Measurements from ENCODE around the gene GPR85. TPM values are rescaled to one million over a fixed set of nuclear protein-coding genes. Genes with fewer than 3 reads are reported as not detected.
A peak's percentile ranks its signal among the peaks of the same experiment; 100 is the strongest.

GPR85 gene
- total RNA-seq, 2 donors from 2014 or later = 0.26 to 0.33 TPM

- no peak overlapping the region for H3K27ac ChIP-seq
- intact Hi-C loops (cut with DNase I) = no loop called here
- WGBS, 2 donors = 87 to 92% methylated on average over 2 of the region's 2 CpGs
Measured at GRCh38 chr7:113113912-113114311, 27.3 kb upstream of the GPR85 start.

GRCh38 chr7:113109718-113110117 lies 23.1 kb upstream of the GPR85 start:
- no peak for DNase-seq
- Histone ChIP-seq H3K4me1 (no peaks in the 10 kb centered on the region), H3K4me3 (no peak overlapping the region), H3K27me3 (no peaks in the 10 kb centered on the region), H3K27ac (no peak overlapping the region), H3K9me3 (no peaks in the 10 kb centered on the region), H3K36me3 (replicated peaks in 1 of 2; ENCODE audit: insufficient read depth in 1 of 2, low read depth in 2 of 2) (no peaks in the 10 kb centered on the region)
- intact Hi-C loops (cut with DNase I) = no loop called here
- 27 to 59% methylated on average over 1 of the region's 1 CpG for WGBS, 2 donors
- TF ChIP-seq POLR2A (IDR thresholded peaks at IDR 0.05) = no peak
- ATAC-seq = no peak

More at GRCh38 chr7:113113912-113114311, 27.3 kb upstream of the GPR85 start:
- Histone ChIP-seq H3K36me3 (replicated peaks in 1 of 2; ENCODE audit: insufficient read depth in 1 of 2, low read depth in 2 of 2) (no peaks in the 10 kb centered on the region), H3K4me3 (no peak overlapping the region), H3K4me1 (no peaks in the 10 kb centered on the region), H3K9me3 (no peaks in the 10 kb centered on the region), H3K27me3 (no peaks in the 10 kb centered on the region)
- TF ChIP-seq POLR2A (IDR thresholded peaks at IDR 0.05) (no peak), CTCF (IDR thresholded peaks at IDR 0.05) (peak in 1 of 7 experiments; percentile 7)
- no peak for DNase-seq
- ATAC-seq = no peak

GRCh38 chr7:113100121-113100603 lies 13.5 kb upstream of the GPR85 start:
- Histone ChIP-seq H3K36me3 (replicated peaks in 1 of 2; ENCODE audit: insufficient read depth in 1 of 2, low read depth in 2 of 2) (no peaks in the 10 kb centered on the region), H3K27ac (peak overlapping the region in 3 of 4 donors; percentile 20 to 49 (median 29)), H3K27me3 (no peaks in the 10 kb centered on the region), H3K4me3 (no peak overlapping the region), H3K9me3 (no peaks in the 10 kb centered on the region), H3K4me1 (peaks cover 17% of the 10 kb centered on the region)
- intact Hi-C loops (cut with DNase I) = no loop called here
- TF ChIP-seq POLR2A (IDR thresholded peaks at IDR 0.05) = no peak
- no peak for TF ChIP-seq CTCF (IDR thresholded peaks at IDR 0.05)
- ATAC-seq (peak; percentile 81), DNase-seq (peak; percentile 61 to 80 (median 78))
- WGBS, 2 donors = 40 to 47% methylated on average over 5 of the region's 5 CpGs

GRCh38 chr7:113099284-113099919 lies 12.8 kb upstream of the GPR85 start:
- Histone ChIP-seq H3K4me1 (peaks cover 17% of the 10 kb centered on the region), H3K36me3 (replicated peaks in 1 of 2; ENCODE audit: insufficient read depth in 1 of 2, low read depth in 2 of 2) (no peaks in the 10 kb centered on the region), H3K4me3 (no peak overlapping the region), H3K27me3 (no peaks in the 10 kb centered on the region), H3K27ac (peak overlapping the region in 3 of 4 donors; percentile 20 to 49 (median 29)), H3K9me3 (no peaks in the 10 kb centered on the region)
- TF ChIP-seq POLR2A (IDR thresholded peaks at IDR 0.05) = no peak
- TF ChIP-seq CTCF (IDR thresholded peaks at IDR 0.05) = no peak
- intact Hi-C loops (cut with DNase I) = no loop called here
- ATAC-seq (peak; percentile 77), DNase-seq (peak; percentile 18 to 26 (median 23))
- WGBS, 2 donors = 18 to 26% methylated on average over 3 of the region's 3 CpGs

GRCh38 chr7:113094517-113095249 lies 8.1 kb upstream of the GPR85 start:
- H3K27me3 ChIP-seq = no peaks in the 10 kb centered on the region
- no peak for DNase-seq
- TF ChIP-seq POLR2A (IDR thresholded peaks at IDR 0.05) = no peak
- no peak for TF ChIP-seq CTCF (IDR thresholded peaks at IDR 0.05)
- no peaks in the 10 kb centered on the region for H3K9me3 ChIP-seq
- H3K4me3 ChIP-seq = no peak overlapping the region
- no peak overlapping the region for H3K27ac ChIP-seq
- no peak for ATAC-seq
- intact Hi-C loops (cut with DNase I) = no loop called here
- peaks cover 7% of the 10 kb centered on the region for H3K4me1 ChIP-seq
- 76 to 82% methylated on average over 3 of the region's 3 CpGs for WGBS, 2 donors
- H3K36me3 ChIP-seq (replicated peaks in 1 of 2; ENCODE audit: insufficient read depth in 1 of 2, low read depth in 2 of 2) = no peaks in the 10 kb centered on the region

Data from body of pancreas (tissue), 4 donors.